HG02763 (cell line): ENCODE results near the gene CELF2.

Source experiments
- ATAC-seq: cut with Tn5 transposase; IDR thresholded peaks from one replicate; pipeline ENCODE4 v1.9.1; 2021; ENCODE audit warnings: mild to moderate bottlenecking, moderate library complexity; ENCODE audit not compliant: unreplicated experiment

CELF2 gene

GRCh38 chr10:11093771-11094736 lies 76.4 kb downstream of the CELF2 start:
- ATAC-seq, result no peak

- no peak for ATAC-seq
These were observed 77.7 kb downstream of the CELF2 start for GRCh38 chr10:11095374-11095801.

GRCh38 chr10:11096422-11096821 lies 78.8 kb downstream of the CELF2 start:
- ATAC-seq, result no peak

GRCh38 chr10:11097686-11098085 lies 80.0 kb downstream of the CELF2 start:
- peak; percentile 75 for ATAC-seq

GRCh38 chr10:11098666-11099065 lies 81.0 kb downstream of the CELF2 start:
- no peak for ATAC-seq

- no peak for ATAC-seq
These were observed 87.4 kb downstream of the CELF2 start for GRCh38 chr10:11104772-11105675.

- ATAC-seq, result no peak
These were observed 88.0 kb downstream of the CELF2 start for GRCh38 chr10:11105676-11106004.

GRCh38 chr10:11106621-11107374 lies 89.1 kb downstream of the CELF2 start:
- no peak for ATAC-seq

GRCh38 chr10:11107948-11108347 lies 90.3 kb downstream of the CELF2 start:
- ATAC-seq, result no peak

GRCh38 chr10:11108356-11108755 lies 90.7 kb downstream of the CELF2 start:
- ATAC-seq, result no peak

- ATAC-seq, result no peak
These were observed 91.9 kb downstream of the CELF2 start for GRCh38 chr10:11109590-11109989.

- no peak for ATAC-seq
These were observed 92.9 kb downstream of the CELF2 start for GRCh38 chr10:11110539-11110938.

GRCh38 chr10:11111490-11111889 lies 93.8 kb downstream of the CELF2 start:
- no peak for ATAC-seq

GRCh38 chr10:11112718-11113117 lies 95.0 kb downstream of the CELF2 start:
- ATAC-seq, result no peak

- ATAC-seq, result no peak
These were observed 95.5 kb downstream of the CELF2 start for GRCh38 chr10:11113156-11113555.

GRCh38 chr10:11114269-11114668 lies 96.6 kb downstream of the CELF2 start:
- ATAC-seq, result no peak

GRCh38 chr10:11115337-11115736 lies 97.7 kb downstream of the CELF2 start:
- ATAC-seq, result no peak

- no peak for ATAC-seq
These were observed 98.7 kb downstream of the CELF2 start for GRCh38 chr10:11116361-11116760.

GRCh38 chr10:11116817-11117216 lies 99.1 kb downstream of the CELF2 start:
- ATAC-seq, result no peak

- ATAC-seq, result no peak
These were observed 101.0 kb downstream of the CELF2 start for GRCh38 chr10:11118686-11119085.

- no peak for ATAC-seq
These were observed 102.2 kb downstream of the CELF2 start for GRCh38 chr10:11119843-11120242.
